ENCODE data around the gene MCF2L2. TPM values are rescaled to one million over a fixed set of nuclear protein-coding genes. Genes with fewer than 3 reads are reported as not detected.

Gene MCF2L2
- total RNA-seq, 1 donor from 2014 or later, result 0.43 TPM

GRCh38 chr3:183188895-183189462 is 239.4 kb downstream of the MCF2L2 start:
- peaks cover 5% of the 10 kb centered on the region for H3K4me1 Mint-ChIP-seq (ENCODE audit: low read depth)
- H3K4me3 Mint-ChIP-seq (ENCODE audit: low read depth), result no peak overlapping the region
- H3K36me3 Mint-ChIP-seq (ENCODE audit: insufficient read depth), result no peaks in the 10 kb centered on the region
- no peaks in the 10 kb centered on the region for H3K9me3 Mint-ChIP-seq (ENCODE audit: low read depth)
- no peak for DNase-seq (ENCODE audit: low spot score, unreplicated experiment)
- peak; percentile 59 for TF ChIP-seq CTCF (IDR thresholded peaks at IDR 0.05; ENCODE audit: unreplicated experiment)
- H3K27ac Mint-ChIP-seq, result no peak overlapping the region
- peaks cover 22% of the 10 kb centered on the region for H3K27me3 Mint-ChIP-seq

GRCh38 chr3:183185696-183186095 is 242.7 kb downstream of the MCF2L2 start:
- no peaks in the 10 kb centered on the region for H3K36me3 Mint-ChIP-seq (ENCODE audit: insufficient read depth)
- peaks cover 28% of the 10 kb centered on the region for H3K27me3 Mint-ChIP-seq
- no peak overlapping the region for H3K4me3 Mint-ChIP-seq (ENCODE audit: low read depth)
- H3K27ac Mint-ChIP-seq, result no peak overlapping the region
- H3K9me3 Mint-ChIP-seq (ENCODE audit: low read depth), result no peaks in the 10 kb centered on the region
- no peak for TF ChIP-seq CTCF (IDR thresholded peaks at IDR 0.05; ENCODE audit: unreplicated experiment)
- no peak for DNase-seq (ENCODE audit: low spot score, unreplicated experiment)
- H3K4me1 Mint-ChIP-seq (ENCODE audit: low read depth), result no peaks in the 10 kb centered on the region

- TF ChIP-seq CTCF (IDR thresholded peaks at IDR 0.05; ENCODE audit: unreplicated experiment), result no peak
- H3K9me3 Mint-ChIP-seq (ENCODE audit: low read depth), result no peaks in the 10 kb centered on the region
- DNase-seq (ENCODE audit: low spot score, unreplicated experiment), result no peak
- H3K4me3 Mint-ChIP-seq (ENCODE audit: low read depth), result no peak overlapping the region
- peaks cover 3% of the 10 kb centered on the region for H3K4me1 Mint-ChIP-seq (ENCODE audit: low read depth)
- no peak overlapping the region for H3K27ac Mint-ChIP-seq
- peaks cover 39% of the 10 kb centered on the region for H3K27me3 Mint-ChIP-seq
- H3K36me3 Mint-ChIP-seq (ENCODE audit: insufficient read depth), result no peaks in the 10 kb centered on the region
Measured at GRCh38 chr3:183182732-183183610, 245.4 kb downstream of the MCF2L2 start.

- DNase-seq (ENCODE audit: low spot score, unreplicated experiment), result no peak
- H3K9me3 Mint-ChIP-seq (ENCODE audit: low read depth), result no peaks in the 10 kb centered on the region
- no peak overlapping the region for H3K4me3 Mint-ChIP-seq (ENCODE audit: low read depth)
- no peaks in the 10 kb centered on the region for H3K36me3 Mint-ChIP-seq (ENCODE audit: insufficient read depth)
- peaks cover 39% of the 10 kb centered on the region for H3K27me3 Mint-ChIP-seq
- no peak overlapping the region for H3K27ac Mint-ChIP-seq
- TF ChIP-seq CTCF (IDR thresholded peaks at IDR 0.05; ENCODE audit: unreplicated experiment), result no peak
- peaks cover 3% of the 10 kb centered on the region for H3K4me1 Mint-ChIP-seq (ENCODE audit: low read depth)
Measured at GRCh38 chr3:183182073-183182472, 246.3 kb downstream of the MCF2L2 start.

GRCh38 chr3:183181606-183182005 is 246.8 kb downstream of the MCF2L2 start:
- no peaks in the 10 kb centered on the region for H3K36me3 Mint-ChIP-seq (ENCODE audit: insufficient read depth)
- no peak for TF ChIP-seq CTCF (IDR thresholded peaks at IDR 0.05; ENCODE audit: unreplicated experiment)
- peaks cover 3% of the 10 kb centered on the region for H3K4me1 Mint-ChIP-seq (ENCODE audit: low read depth)
- H3K4me3 Mint-ChIP-seq (ENCODE audit: low read depth), result no peak overlapping the region
- no peak overlapping the region for H3K27ac Mint-ChIP-seq
- peaks cover 41% of the 10 kb centered on the region for H3K27me3 Mint-ChIP-seq
- DNase-seq (ENCODE audit: low spot score, unreplicated experiment), result no peak
- no peaks in the 10 kb centered on the region for H3K9me3 Mint-ChIP-seq (ENCODE audit: low read depth)
